HG02571 (cell line): ENCODE results near the gene SNTN.

Experiments
- ATAC-seq: cut with Tn5 transposase; IDR thresholded peaks from one replicate; pipeline ENCODE4 v1.9.1; 2021; ENCODE audit warnings: mild to moderate bottlenecking, moderate library complexity; ENCODE audit not compliant: unreplicated experiment

SNTN gene

GRCh38 chr3:63673111-63673510, 20.6 kb downstream of the SNTN start:
- ATAC-seq, result no peak

- no peak for ATAC-seq
These were observed 22.1 kb downstream of the SNTN start for GRCh38 chr3:63674586-63674985.

GRCh38 chr3:63679186-63679585, 26.7 kb downstream of the SNTN start:
- no peak for ATAC-seq

- no peak for ATAC-seq
These were observed 31.6 kb downstream of the SNTN start for GRCh38 chr3:63684081-63684480.

GRCh38 chr3:63685340-63685739, 32.9 kb downstream of the SNTN start:
- no peak for ATAC-seq

- ATAC-seq, result no peak
These were observed 35.1 kb downstream of the SNTN start for GRCh38 chr3:63687278-63688225.

- no peak for ATAC-seq
These were observed 36.8 kb downstream of the SNTN start for GRCh38 chr3:63689285-63689684.

GRCh38 chr3:63693351-63693750, 40.9 kb downstream of the SNTN start:
- ATAC-seq, result no peak

GRCh38 chr3:63705092-63705645, 52.7 kb downstream of the SNTN start:
- ATAC-seq, result no peak

- no peak for ATAC-seq
These were observed 54.0 kb downstream of the SNTN start for GRCh38 chr3:63706321-63707085.

GRCh38 chr3:63707731-63708130, 55.3 kb downstream of the SNTN start:
- ATAC-seq, result no peak

- ATAC-seq, result no peak
These were observed 57.1 kb downstream of the SNTN start for GRCh38 chr3:63709576-63709975.
